ENCODE measurements around the gene ALDH1A2. TPM values are rescaled to one million over a fixed set of nuclear protein-coding genes. Genes with fewer than 3 reads are reported as not detected.

ALDH1A2 gene
- polyA plus RNA-seq, 1 donor from 2014 or later = 0.24 TPM

- Histone ChIP-seq H3K79me2 (replicated peaks; ENCODE audit: insufficient read depth, low read length) (no peaks in the 10 kb centered on the region), H3K36me3 (ENCODE audit: insufficient read depth, low read length) (no peaks in the 10 kb centered on the region), H3K9ac (ENCODE audit: low read length) (no peak overlapping the region), H3K9me2 (ENCODE audit: insufficient read depth, low read length) (no peaks in the 10 kb centered on the region), H3K4me3 (ENCODE audit: low read length) (no peak overlapping the region), H2AFZ (ENCODE audit: low read depth, low read length) (no peak overlapping the region), H3F3A (ENCODE audit: insufficient read depth, low read length, poor library complexity, severe bottlenecking) (no peaks in the 10 kb centered on the region), H4K20me1 (ENCODE audit: insufficient read depth) (no peaks in the 10 kb centered on the region), H3K27me3 (ENCODE audit: insufficient read depth, low read depth, low read length) (no peaks in the 10 kb centered on the region), H3K4me2 (ENCODE audit: low read length) (no peak overlapping the region), H3K9me3 (ENCODE audit: low read length) (no peaks in the 10 kb centered on the region), H3K27ac (ENCODE audit: low read length) (no peak overlapping the region)
- TF ChIP-seq REST (IDR thresholded peaks at IDR 0.05; ENCODE audit: borderline replicate concordance) = no peak
Observed at GRCh38 chr15:58021332-58022230, 43.9 kb downstream of the ALDH1A2 start.

- Histone ChIP-seq H3K9ac (ENCODE audit: low read length) (no peak overlapping the region), H3K9me2 (ENCODE audit: insufficient read depth, low read length) (no peaks in the 10 kb centered on the region), H3F3A (ENCODE audit: insufficient read depth, low read length, poor library complexity, severe bottlenecking) (no peaks in the 10 kb centered on the region), H3K36me3 (ENCODE audit: insufficient read depth, low read length) (no peaks in the 10 kb centered on the region), H3K79me2 (replicated peaks; ENCODE audit: insufficient read depth, low read length) (no peaks in the 10 kb centered on the region), H3K9me3 (ENCODE audit: low read length) (no peaks in the 10 kb centered on the region), H4K20me1 (ENCODE audit: insufficient read depth) (no peaks in the 10 kb centered on the region), H3K4me3 (ENCODE audit: low read length) (no peak overlapping the region), H3K27ac (ENCODE audit: low read length) (no peak overlapping the region), H3K4me2 (ENCODE audit: low read length) (no peak overlapping the region), H3K27me3 (ENCODE audit: insufficient read depth, low read depth, low read length) (no peaks in the 10 kb centered on the region), H2AFZ (ENCODE audit: low read depth, low read length) (no peak overlapping the region)
- no peak for TF ChIP-seq MXI1 (conservative IDR thresholded peaks at IDR 0.05; ENCODE audit: poor library complexity, severe bottlenecking)
Observed at GRCh38 chr15:58019503-58020376, 45.8 kb downstream of the ALDH1A2 start.

- Histone ChIP-seq H3K27ac (ENCODE audit: low read length) (no peak overlapping the region), H3K9me3 (ENCODE audit: low read length) (no peaks in the 10 kb centered on the region), H3F3A (ENCODE audit: insufficient read depth, low read length, poor library complexity, severe bottlenecking) (no peaks in the 10 kb centered on the region), H3K9ac (ENCODE audit: low read length) (no peak overlapping the region), H4K20me1 (ENCODE audit: insufficient read depth) (no peaks in the 10 kb centered on the region), H3K36me3 (ENCODE audit: insufficient read depth, low read length) (no peaks in the 10 kb centered on the region), H3K4me2 (ENCODE audit: low read length) (no peak overlapping the region), H2AFZ (ENCODE audit: low read depth, low read length) (no peak overlapping the region), H3K79me2 (replicated peaks; ENCODE audit: insufficient read depth, low read length) (no peaks in the 10 kb centered on the region), H3K9me2 (ENCODE audit: insufficient read depth, low read length) (no peaks in the 10 kb centered on the region), H3K27me3 (ENCODE audit: insufficient read depth, low read depth, low read length) (no peaks in the 10 kb centered on the region), H3K4me3 (ENCODE audit: low read length) (no peak overlapping the region)
- TF ChIP-seq RAD21 (conservative IDR thresholded peaks at IDR 0.05) (no peak), EP300 (conservative IDR thresholded peaks at IDR 0.05; ENCODE audit: poor library complexity, severe bottlenecking) (no peak), REST (IDR thresholded peaks at IDR 0.05; ENCODE audit: borderline replicate concordance) (no peak), TAF1 (IDR thresholded peaks at IDR 0.05; ENCODE audit: low read depth) (no peak), SMC3 (conservative IDR thresholded peaks at IDR 0.05; ENCODE audit: poor library complexity) (no peak), EZH2 (IDR thresholded peaks at IDR 0.05; ENCODE audit: borderline replicate concordance, insufficient read depth, low read length, poor library complexity, severe bottlenecking) (no peak), CTCF (IDR thresholded peaks at IDR 0.05; ENCODE audit: poor library complexity, severe bottlenecking) (no peak), MXI1 (conservative IDR thresholded peaks at IDR 0.05; ENCODE audit: poor library complexity, severe bottlenecking) (no peak), POLR2AphosphoS5 (IDR thresholded peaks at IDR 0.05) (no peak)
Observed at GRCh38 chr15:58017869-58018268, 47.6 kb downstream of the ALDH1A2 start.

Data from neural cell (in vitro differentiated cells).